Measurements from ENCODE around the gene SLFN12L. TPM values are rescaled to one million over a fixed set of nuclear protein-coding genes. Genes with fewer than 3 reads are reported as not detected.
A peak's percentile ranks its signal among the peaks of the same experiment; 100 is the strongest.

SLFN12L gene
- total RNA-seq, 1 donor from 2014 or later = not detected

- H3K27ac Mint-ChIP-seq (ENCODE audit: unreplicated experiment) = peak within 1 kb of the TSS; percentile 95
These were observed 105.1 kb downstream of the SLFN12L start, which contains the start of gene SLFN12 for GRCh38 chr17:35432176-35433074. Gene SLFN12 (minus strand): TSS chr17:35432500. CDS start chr17:35423028, 9,472 bp downstream.

GRCh38 chr17:35429702-35430101, 107.8 kb downstream of the SLFN12L start:
- no peak overlapping the region for H3K27ac Mint-ChIP-seq (ENCODE audit: unreplicated experiment)

More at GRCh38 chr17:35432176-35433074, 105.1 kb downstream of the SLFN12L start, which contains the start of gene SLFN12:
- H3K27me3 Mint-ChIP-seq (ENCODE audit: low read depth) = no peaks in the 10 kb centered on the region
- peaks cover 41% of the 10 kb centered on the region for H3K4me1 Mint-ChIP-seq (ENCODE audit: low read depth)
- peak within 1 kb of the TSS; percentile 83 for H3K4me3 Mint-ChIP-seq (ENCODE audit: unreplicated experiment)
- no peak for TF ChIP-seq CTCF (IDR thresholded peaks at IDR 0.05)
- no peaks in the 10 kb centered on the region for H3K36me3 Mint-ChIP-seq (ENCODE audit: low read depth)
- H3K9me3 Mint-ChIP-seq (ENCODE audit: low read depth) = no peaks in the 10 kb centered on the region
- DNase-seq (ENCODE audit: low spot score) = no peak

GRCh38 chr17:35428229-35428628, 109.2 kb downstream of the SLFN12L start:
- Mint-ChIP-seq H3K4me1 (ENCODE audit: low read depth) (peaks cover 30% of the 10 kb centered on the region), H3K27ac (ENCODE audit: unreplicated experiment) (no peak overlapping the region), H3K9me3 (ENCODE audit: low read depth) (no peaks in the 10 kb centered on the region), H3K27me3 (ENCODE audit: low read depth) (no peaks in the 10 kb centered on the region), H3K4me3 (ENCODE audit: unreplicated experiment) (no peak overlapping the region), H3K36me3 (ENCODE audit: low read depth) (no peaks in the 10 kb centered on the region)
- no peak for DNase-seq (ENCODE audit: low spot score)
- no peak for TF ChIP-seq CTCF (IDR thresholded peaks at IDR 0.05)

More at GRCh38 chr17:35429702-35430101, 107.8 kb downstream of the SLFN12L start:
- no peak for TF ChIP-seq CTCF (IDR thresholded peaks at IDR 0.05)
- H3K27me3 Mint-ChIP-seq (ENCODE audit: low read depth) = no peaks in the 10 kb centered on the region
- no peak overlapping the region for H3K4me3 Mint-ChIP-seq (ENCODE audit: unreplicated experiment)
- no peaks in the 10 kb centered on the region for H3K9me3 Mint-ChIP-seq (ENCODE audit: low read depth)
- DNase-seq (ENCODE audit: low spot score) = no peak
- H3K4me1 Mint-ChIP-seq (ENCODE audit: low read depth) = peaks cover 41% of the 10 kb centered on the region
- no peaks in the 10 kb centered on the region for H3K36me3 Mint-ChIP-seq (ENCODE audit: low read depth)

- peaks cover 8% of the 10 kb centered on the region for H3K36me3 Mint-ChIP-seq (ENCODE audit: low read depth)
- no peak for DNase-seq (ENCODE audit: low spot score)
- H3K27ac Mint-ChIP-seq (ENCODE audit: unreplicated experiment) = no peak overlapping the region
- no peaks in the 10 kb centered on the region for H3K9me3 Mint-ChIP-seq (ENCODE audit: low read depth)
- peaks cover 6% of the 10 kb centered on the region for H3K4me1 Mint-ChIP-seq (ENCODE audit: low read depth)
- no peak for TF ChIP-seq CTCF (IDR thresholded peaks at IDR 0.05)
- H3K4me3 Mint-ChIP-seq (ENCODE audit: unreplicated experiment) = no peak overlapping the region
- H3K27me3 Mint-ChIP-seq (ENCODE audit: low read depth) = no peaks in the 10 kb centered on the region
These were observed 113.7 kb downstream of the SLFN12L start for GRCh38 chr17:35423761-35424160.

Other genes starting within 250 kb of the SLFN12L start
- 15.2 to 19.0 TPM (median 18.2 TPM) in 3 replicates for gene SLFN11, start 164.1 kb downstream of the SLFN12L start, total RNA-seq
- 10.5 to 19.2 TPM (median 13.1 TPM) in 3 replicates for gene SLFN12, start 105.2 kb downstream of the SLFN12L start, total RNA-seq
- gene SLFN13, start 88.9 kb downstream of the SLFN12L start, total RNA-seq = 4.5 to 5.0 TPM (median 4.9 TPM) in 3 replicates
- gene SLFN14, start 23.1 kb upstream of the SLFN12L start, total RNA-seq = not detected in 3 replicates
- 5.5 to 8.9 TPM (median 5.6 TPM) in 3 replicates for gene PEX12, start 40.9 kb upstream of the SLFN12L start, total RNA-seq
- gene AP2B1, start 49.6 kb upstream of the SLFN12L start, total RNA-seq = 182 to 197 TPM (median 187 TPM) in 3 replicates
- 8.4 to 21.3 TPM (median 19.1 TPM) in 3 replicates for gene RASL10B, start 194.0 kb upstream of the SLFN12L start, total RNA-seq
- not detected in 3 replicates for gene GAS2L2, start 215.6 kb upstream of the SLFN12L start, total RNA-seq
- gene C17orf50, start 223.2 kb upstream of the SLFN12L start, total RNA-seq = not detected in 3 replicates

Data from chondrocyte (in vitro differentiated cells).